Endothelial cell of umbilical vein (primary cell): ENCODE results near the gene AHSP. TPM values are rescaled to one million over a fixed set of nuclear protein-coding genes. Genes with fewer than 3 reads are reported as not detected.
A peak's percentile ranks its signal among the peaks of the same experiment; 100 is the strongest.

Experiments used
- BruUV-seq: library from RNA; stranded (reverse); fragments of 400-500 nt; replicated peaks from 2 replicates; lab custom pipeline; 2021; lab: Mats Ljungman, UMichigan
- CTCF ChIA-PET: fragments of 300-600, 350-600 bp; sonication (Branson Sonifier 250); formaldehyde crosslinking; loops from one replicate; lab custom pipeline; 2021; ENCODE audit warnings: antibody characterized with exemption, inconsistent platforms; lab: Charles Lee
- POLR2A ChIA-PET: fragments of 300-600, 350-600 bp; sonication (Branson Sonifier 250); formaldehyde crosslinking; loops from one replicate; lab custom pipeline; 2021; ENCODE audit warnings: antibody characterized with exemption, inconsistent platforms; lab: Charles Lee
- DNase-seq: peaks from one replicate; pipeline ENCODE4 v3.0.0-alpha.2; 2011; ENCODE audit warnings: low read depth, low spot score
- FAIRE-seq: peaks from 2 replicates; lab custom pipeline; 2011; peaks lifted over from hg19 to GRCh38; lab: Jason Lieb, UNC
- H2AFZ ChIP-seq: 2 replicates; pipeline ENCODE4 v1.6.0; 2012; ENCODE audit warnings: low read depth, low read length, control low read depth, inconsistent platforms
- H3K27ac ChIP-seq: 2 replicates; pipeline ENCODE4 v1.5.1; 2011; ENCODE audit warnings: low read depth, mild to moderate bottlenecking, control low read depth, low read length, moderate library complexity; ENCODE audit not compliant: insufficient read depth
- H3K27me3 ChIP-seq, 2 experiments: 2 replicates each; pipeline versions ENCODE4 v1.6.0 to v1.6.1; 2011; ENCODE audit warnings: low read length in 2 of 2, mixed read lengths in 1 of 2; ENCODE audit not compliant: control insufficient read depth in 2 of 2, insufficient read depth in 2 of 2
- H3K36me3 ChIP-seq, 2 experiments: 2 replicates in 1 of 2; 3 replicates in 1 of 2; pipeline ENCODE4 v1.5.1; 2011; ENCODE audit warnings: low read length in 2 of 2, mild to moderate bottlenecking in 1 of 2, moderate library complexity in 1 of 2; ENCODE audit not compliant: control insufficient read depth in 2 of 2, insufficient read depth in 2 of 2; ENCODE audit errors: extremely low read depth in 1 of 2
- H3K4me1 ChIP-seq: 3 replicates; pipeline ENCODE4 v1.5.1; 2011; ENCODE audit warnings: mild to moderate bottlenecking, low read length; ENCODE audit not compliant: control insufficient read depth, insufficient read depth; ENCODE audit errors: extremely low read depth
- H3K4me2 ChIP-seq: 2 replicates; pipeline ENCODE4 v1.6.1; 2011; ENCODE audit warnings: low read length, control low read depth, mixed read lengths; ENCODE audit not compliant: insufficient read depth
- H3K4me3 ChIP-seq, 3 experiments: fragments of 200-600 bp in 1 of 3; sonication (generic), shearing (Covaris generic) in 1 of 3; replicated peaks in 1 of 3; 2 replicates each; pipeline ENCODE4 v1.5.1; 2011 to 2016; ENCODE audit warnings: control low read depth in 3 of 3, low read length in 3 of 3, mild to moderate bottlenecking in 2 of 3, inconsistent platforms in 1 of 3, low read depth in 1 of 3, moderate library complexity in 1 of 3; ENCODE audit not compliant: insufficient read depth in 1 of 3
- H3K79me2 ChIP-seq: 2 replicates; pipeline ENCODE4 v1.6.0; 2012; ENCODE audit warnings: low read length, inconsistent platforms; ENCODE audit not compliant: control insufficient read depth, insufficient read depth
- H3K9ac ChIP-seq: replicated peaks from 2 replicates; pipeline ENCODE3; 2011; ENCODE audit warnings: low read length, control low read depth; ENCODE audit not compliant: insufficient read depth; ENCODE audit errors: extremely low read depth
- H3K9me1 ChIP-seq: replicated peaks from 3 replicates; pipeline ENCODE4 v1.6.0; 2011; ENCODE audit warnings: mild to moderate bottlenecking, low read length; ENCODE audit not compliant: control insufficient read depth, insufficient read depth; ENCODE audit errors: extremely low read depth
- H3K9me3 ChIP-seq: replicated peaks from 2 replicates; pipeline ENCODE4 v1.5.1; 2012; ENCODE audit warnings: low read length, inconsistent platforms; ENCODE audit not compliant: control insufficient read depth, insufficient read depth
- H4K20me1 ChIP-seq: replicated peaks from 2 replicates; pipeline ENCODE3; 2011; ENCODE audit warnings: mild to moderate bottlenecking, low read length; ENCODE audit not compliant: control insufficient read depth, insufficient read depth; ENCODE audit errors: extremely low read depth
- EZH2 ChIP-seq: IDR thresholded peaks from 2 replicates; pipeline ENCODE4 v1.6.1; 2012; ENCODE audit warnings: borderline replicate concordance, low read depth, mild to moderate bottlenecking, moderate library complexity, low read length, inconsistent platforms; ENCODE audit not compliant: severe bottlenecking
- FOS ChIP-seq: IDR thresholded peaks from 2 replicates; pipeline ENCODE4 v1.6.1; 2011; ENCODE audit warnings: mild to moderate bottlenecking, low read length, moderate library complexity, borderline replicate concordance; ENCODE audit not compliant: insufficient read depth
- GATA2 ChIP-seq: IDR thresholded peaks from 2 replicates; pipeline ENCODE4 v1.7.0; 2011; ENCODE audit warnings: low read depth, mild to moderate bottlenecking, moderate library complexity, mixed read lengths, low read length; ENCODE audit not compliant: insufficient read length, insufficient read depth
- JUN ChIP-seq: IDR thresholded peaks from 2 replicates; pipeline ENCODE4 v1.6.1; 2011; ENCODE audit warnings: borderline replicate concordance, low read depth; ENCODE audit not compliant: insufficient read length, insufficient read depth
- MYC ChIP-seq: IDR thresholded peaks from one replicate; pipeline ENCODE4 v1.6.1; 2011; ENCODE audit warnings: mild to moderate bottlenecking, low read depth, low read length
- POLR2A ChIP-seq: IDR thresholded peaks from 2 replicates; pipeline ENCODE4 v1.6.1; 2012; ENCODE audit warnings: low read depth, mild to moderate bottlenecking, control low read depth, low read length
- POLR2AphosphoS5 ChIP-seq: IDR thresholded peaks from 2 replicates; pipeline ENCODE4 v1.6.1; 2012; ENCODE audit warnings: low read depth, mild to moderate bottlenecking, control low read depth, low read length, moderate library complexity; ENCODE audit not compliant: insufficient read depth
- dilution Hi-C: fragments of 300-500 bp; cut with MboI; formaldehyde crosslinking; loops from one replicate; pipeline ENCODE4 v1.15.0; 2019; ENCODE audit warnings: low sequenced_read_pairs; ENCODE audit not compliant: extremely low pct_ligation_motif_present
- intact Hi-C: fragments of 100-400 bp; cut with micrococcal nuclease; formaldehyde crosslinking; loops from one replicate; pipeline ENCODE4 v1.10.0; 2022
- polyA plus RNA-seq, 4 experiments: library from polyadenylated mRNA; depleted of rRNA in 3 of 4; stranded (reverse) in 3 of 4; unstranded in 1 of 4; fragments of >200 nt; gene quantifications; 2 replicates each; pipeline versions ENCODE4 v1.2.1 to v1.2.3, GENCODE V29; 2011 to 2012; ENCODE audit warnings: missing spikeins in 1 of 4
- total RNA-seq: library from RNA; stranded (reverse); gene quantifications from 2 replicates; pipeline ENCODE4 v1.2.3, GENCODE V29; 2021
- TF ChIP-seq, protein P1 (sequence below): IDR thresholded peaks from 2 replicates; pipeline ENCODE4 v1.6.1; 2011; ENCODE audit not compliant: insufficient read depth, insufficient read length
- TF ChIP-seq, protein P2 (sequence below), 2 donors: IDR thresholded peaks; 1 replicate in 1 of 2; 2 replicates in 1 of 2; pipeline ENCODE4 v1.5.1; 2011; ENCODE audit warnings: low read length in 2 of 2, mild to moderate bottlenecking in 2 of 2, moderate library complexity in 2 of 2, control low read depth in 1 of 2, inconsistent platforms in 1 of 2, low read depth in 1 of 2; ENCODE audit not compliant: insufficient read depth in 1 of 2; ENCODE audit errors: extremely low read depth in 1 of 2

Gene AHSP
- total and polyA plus RNA-seq, 2 donors (not counting 3 experiments of a cell fraction or from before 2014, with no cell fraction given) = not detected

GRCh38 chr16:31489616-31490584, 37.8 kb upstream of the AHSP start:
- Histone ChIP-seq H3K79me2 (no peaks in the 10 kb centered on the region), H3K4me1 (peaks cover 11% of the 10 kb centered on the region), H3K36me3 (peaks cover 6 to 13% of the 10 kb centered on the region in 2 experiments), H3K27ac (no peak overlapping the region), H2AFZ (no peak overlapping the region), H3K4me2 (no peak overlapping the region), H3K9me3 (no peaks in the 10 kb centered on the region), H3K27me3 (peaks cover 3 to 24% of the 10 kb centered on the region in 2 experiments), H3K9ac (no peak overlapping the region), H3K9me1 (no peaks in the 10 kb centered on the region), H3K4me3 (no peak overlapping the region), H4K20me1 (no peaks in the 10 kb centered on the region)
- DNase-seq (no peak), FAIRE-seq (no peak)
- intact Hi-C loops (no loop called here), dilution Hi-C loops (no loop called here)
- ChIA-PET CTCF (interaction anchor here (2.6 kb wide), 1 partner anchor 29 kb away, joined by 10 read pairs; no protein-coding TSS in a partner anchor), POLR2A (interaction anchor here (1.1 kb wide), 1 partner anchor 223 kb away, joined by 3 read pairs; a partner anchor contains a TSS)
- BruUV-seq = TSS peak; percentile 43
- TF ChIP-seq, protein P1, sequence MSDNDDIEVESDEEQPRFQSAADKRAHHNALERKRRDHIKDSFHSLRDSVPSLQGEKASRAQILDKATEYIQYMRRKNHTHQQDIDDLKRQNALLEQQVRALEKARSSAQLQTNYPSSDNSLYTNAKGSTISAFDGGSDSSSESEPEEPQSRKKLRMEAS = no peak
- TF ChIP-seq POLR2A (no peak), MYC (no peak), GATA2 (no peak), FOS (no peak), JUN (no peak), EZH2 (no peak), POLR2AphosphoS5 (no peak)
- TF ChIP-seq, protein P2, sequence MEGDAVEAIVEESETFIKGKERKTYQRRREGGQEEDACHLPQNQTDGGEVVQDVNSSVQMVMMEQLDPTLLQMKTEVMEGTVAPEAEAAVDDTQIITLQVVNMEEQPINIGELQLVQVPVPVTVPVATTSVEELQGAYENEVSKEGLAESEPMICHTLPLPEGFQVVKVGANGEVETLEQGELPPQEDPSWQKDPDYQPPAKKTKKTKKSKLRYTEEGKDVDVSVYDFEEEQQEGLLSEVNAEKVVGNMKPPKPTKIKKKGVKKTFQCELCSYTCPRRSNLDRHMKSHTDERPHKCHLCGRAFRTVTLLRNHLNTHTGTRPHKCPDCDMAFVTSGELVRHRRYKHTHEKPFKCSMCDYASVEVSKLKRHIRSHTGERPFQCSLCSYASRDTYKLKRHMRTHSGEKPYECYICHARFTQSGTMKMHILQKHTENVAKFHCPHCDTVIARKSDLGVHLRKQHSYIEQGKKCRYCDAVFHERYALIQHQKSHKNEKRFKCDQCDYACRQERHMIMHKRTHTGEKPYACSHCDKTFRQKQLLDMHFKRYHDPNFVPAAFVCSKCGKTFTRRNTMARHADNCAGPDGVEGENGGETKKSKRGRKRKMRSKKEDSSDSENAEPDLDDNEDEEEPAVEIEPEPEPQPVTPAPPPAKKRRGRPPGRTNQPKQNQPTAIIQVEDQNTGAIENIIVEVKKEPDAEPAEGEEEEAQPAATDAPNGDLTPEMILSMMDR (IDR thresholded peaks at IDR 0.05; ENCODE audit: extremely low read depth in 1 of 2, insufficient read depth in 1 of 2, low read depth in 1 of 2, low read length in 2 of 2) = no peak
